IPS-11a (cell line): Measurements from ENCODE around the gene CCSER1.
"Not testable (repeated sequence)": the region's sequence is repeated elsewhere in the genome, so short reads cannot be mapped to it uniquely, and the experiment has no call there.

Experiments
- H3K4me3 ChIP-seq: one replicate; pipeline ENCODE4 v1.5.1; 2013; ENCODE audit warnings: low read depth, low read length, control low read depth

CCSER1 gene

DNA sequence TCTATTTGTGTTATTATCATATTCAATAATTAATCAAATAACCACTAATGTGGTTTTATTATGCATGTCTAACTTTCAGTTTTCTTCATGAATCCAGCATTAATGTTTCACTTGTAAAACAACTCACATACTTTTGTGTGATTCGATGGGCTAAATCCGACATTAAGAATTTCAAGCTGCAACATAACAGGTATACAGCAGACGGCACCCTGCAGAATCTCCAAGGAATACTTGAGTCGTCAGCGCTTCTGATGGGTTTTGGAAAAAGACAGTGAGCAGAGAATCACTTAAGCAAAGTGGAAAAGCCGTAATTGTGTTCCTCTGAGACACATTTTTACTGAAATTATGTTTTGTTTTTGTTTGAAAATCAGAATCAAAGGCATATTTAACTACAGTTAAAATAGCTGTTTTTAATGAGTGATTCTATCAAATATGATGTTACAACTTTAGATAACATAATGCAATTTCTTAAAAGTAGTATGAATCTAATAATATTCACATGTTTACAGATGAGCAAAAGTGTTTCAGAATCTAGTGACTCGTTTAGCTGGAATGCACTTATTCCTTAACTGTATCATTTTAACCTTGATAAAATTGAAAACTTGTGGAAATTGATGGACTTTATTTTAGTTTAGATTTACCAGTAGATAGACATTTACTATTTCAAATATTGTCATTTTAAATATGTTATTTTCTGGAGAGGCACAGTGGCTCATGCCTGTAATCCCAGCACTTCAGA is 514.8 kb downstream of the CCSER1 start:
- H3K4me3 ChIP-seq = no peak overlapping the region

DNA sequence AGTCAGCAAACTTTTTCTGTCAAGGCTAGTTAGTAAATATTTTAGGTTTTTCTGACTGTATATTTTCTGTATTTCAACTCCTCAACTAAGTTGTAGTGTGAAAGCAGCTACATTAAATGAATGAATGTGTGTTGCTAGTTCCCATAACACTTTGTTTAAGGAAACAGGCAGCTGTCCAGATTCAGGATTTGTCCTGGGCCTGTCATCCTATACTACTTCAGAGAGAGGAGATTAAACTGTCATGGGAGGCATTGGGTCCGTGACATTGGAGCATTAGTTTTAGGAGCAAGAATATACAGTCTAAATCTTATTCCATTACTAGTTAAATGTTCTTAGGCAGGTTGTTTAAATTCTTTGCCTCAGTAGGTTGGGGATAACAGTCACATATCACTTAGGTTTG is 516.0 kb downstream of the CCSER1 start:
- no peak overlapping the region for H3K4me3 ChIP-seq

DNA sequence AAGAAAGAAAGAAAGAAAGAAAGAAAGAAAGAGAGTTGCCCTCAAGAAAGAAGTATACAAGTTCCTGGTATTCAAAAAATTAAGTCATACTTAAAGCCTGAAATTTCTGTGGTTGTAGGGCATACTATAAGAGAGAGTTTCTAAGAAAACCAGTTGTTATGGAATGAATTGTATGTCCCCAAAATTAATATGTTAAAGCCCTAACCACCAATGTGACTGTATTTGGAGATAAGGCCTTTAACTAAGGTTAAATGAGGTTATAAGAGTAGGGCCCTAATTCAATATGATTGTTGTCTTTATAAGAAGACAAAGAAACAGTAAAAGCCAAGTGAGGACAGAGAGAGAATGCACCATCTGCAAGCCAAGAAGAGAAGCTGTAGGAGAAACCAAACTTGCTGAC is 521.1 kb downstream of the CCSER1 start:
- H3K4me3 ChIP-seq = no peak overlapping the region

- H3K4me3 ChIP-seq = no peak overlapping the region
Measured at GRCh38 chr4:90648791-90649190, 521.6 kb downstream of the CCSER1 start.

DNA sequence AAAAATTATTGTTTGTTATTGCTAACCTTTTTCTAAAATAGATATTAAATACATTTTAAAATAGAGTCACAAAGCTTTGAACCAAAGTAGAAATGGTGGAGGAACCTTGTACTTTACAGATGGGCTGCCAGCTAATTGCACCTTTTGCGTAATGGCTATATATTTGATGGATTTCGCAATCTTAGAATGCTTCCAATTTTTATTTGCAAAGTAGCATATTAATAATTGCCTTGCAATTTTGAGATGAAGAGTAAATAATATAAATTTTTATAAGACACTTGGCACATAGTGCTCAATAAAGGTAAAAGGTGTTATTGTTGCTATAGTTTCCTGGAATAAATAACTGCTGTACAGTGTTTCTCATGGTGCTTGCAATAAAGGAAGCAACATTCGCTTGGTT is 533.5 kb downstream of the CCSER1 start:
- no peak overlapping the region for H3K4me3 ChIP-seq

- H3K4me3 ChIP-seq = no peak overlapping the region
Measured at GRCh38 chr4:90670183-90670582, 543.0 kb downstream of the CCSER1 start.

GRCh38 chr4:90689739-90690138 is 562.5 kb downstream of the CCSER1 start:
- H3K4me3 ChIP-seq = no peak overlapping the region

- H3K4me3 ChIP-seq = no peak overlapping the region
Measured at GRCh38 chr4:90695411-90695810, 568.2 kb downstream of the CCSER1 start.

DNA sequence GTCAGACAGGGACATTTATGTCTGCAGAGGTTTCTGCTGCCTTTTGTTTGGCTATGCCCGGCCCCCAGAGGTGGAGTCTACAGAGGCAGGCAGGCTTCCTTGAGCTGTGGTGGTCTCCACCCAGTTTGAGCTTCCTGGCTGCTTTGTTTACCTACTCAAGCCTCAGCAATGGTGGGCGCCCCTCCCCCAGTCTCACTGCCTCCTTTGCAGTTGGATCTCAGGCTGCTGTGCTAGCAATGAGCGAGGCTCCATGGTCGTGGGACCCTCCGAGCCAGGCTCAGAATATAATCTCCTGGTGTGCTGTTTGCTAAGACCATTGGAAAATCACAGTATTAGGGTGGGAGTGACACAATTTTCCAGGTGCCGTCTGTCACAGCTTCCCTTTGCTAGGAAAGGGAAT is 578.3 kb downstream of the CCSER1 start:
- not testable (repeated sequence) for H3K4me3 ChIP-seq

DNA sequence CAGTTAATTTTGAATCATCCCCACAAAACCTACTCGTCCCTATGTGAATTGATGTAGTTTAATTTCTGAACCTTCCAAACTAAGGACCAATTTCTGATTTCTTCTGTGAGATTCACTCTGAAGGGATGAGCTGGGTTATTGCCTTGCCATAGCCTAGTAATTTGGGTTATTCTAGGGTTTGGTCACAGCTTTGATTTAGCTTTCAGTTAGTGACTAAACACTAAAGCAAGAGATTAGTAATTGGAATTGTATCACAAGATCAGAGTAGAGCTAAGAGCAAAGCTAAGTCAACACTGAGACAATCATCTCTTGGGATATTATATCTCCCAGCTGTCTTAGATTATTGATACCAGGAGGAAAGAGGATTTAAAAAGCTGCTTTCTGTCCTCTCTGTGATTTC is 588.0 kb downstream of the CCSER1 start:
- no peak overlapping the region for H3K4me3 ChIP-seq

GRCh38 chr4:90718931-90719330 is 591.7 kb downstream of the CCSER1 start:
- H3K4me3 ChIP-seq = no peak overlapping the region

- no peak overlapping the region for H3K4me3 ChIP-seq
Measured at GRCh38 chr4:90727938-90728337, 600.7 kb downstream of the CCSER1 start.

DNA sequence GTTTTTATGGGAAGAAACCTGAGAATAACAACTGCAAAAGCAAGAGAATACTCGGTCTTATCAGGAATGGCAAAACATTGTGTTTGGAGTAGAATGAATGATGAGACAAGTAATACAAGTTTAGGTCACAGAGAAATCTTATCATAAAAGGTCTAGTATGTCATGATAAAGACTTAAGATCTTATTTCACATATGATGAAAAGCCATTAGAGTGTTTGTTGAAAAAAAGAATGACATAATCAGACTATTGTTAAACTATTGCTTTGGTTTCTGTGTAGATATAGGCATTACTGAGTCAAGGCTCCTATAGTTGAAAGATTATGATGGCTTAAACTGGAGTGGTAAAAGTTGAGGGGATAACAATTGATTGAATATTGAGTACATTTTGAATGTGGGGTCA is 603.6 kb downstream of the CCSER1 start:
- no peak overlapping the region for H3K4me3 ChIP-seq

- H3K4me3 ChIP-seq = no peak overlapping the region
Measured at GRCh38 chr4:90733211-90733610, 606.0 kb downstream of the CCSER1 start.

- no peak overlapping the region for H3K4me3 ChIP-seq
Measured at GRCh38 chr4:90745176-90745575, 618.0 kb downstream of the CCSER1 start.

GRCh38 chr4:90753068-90753467 is 625.9 kb downstream of the CCSER1 start:
- H3K4me3 ChIP-seq = no peak overlapping the region

GRCh38 chr4:90757534-90758060 is 630.4 kb downstream of the CCSER1 start:
- H3K4me3 ChIP-seq = no peak overlapping the region

- H3K4me3 ChIP-seq = no peak overlapping the region
Measured at GRCh38 chr4:90760059-90760458, 632.9 kb downstream of the CCSER1 start.

DNA sequence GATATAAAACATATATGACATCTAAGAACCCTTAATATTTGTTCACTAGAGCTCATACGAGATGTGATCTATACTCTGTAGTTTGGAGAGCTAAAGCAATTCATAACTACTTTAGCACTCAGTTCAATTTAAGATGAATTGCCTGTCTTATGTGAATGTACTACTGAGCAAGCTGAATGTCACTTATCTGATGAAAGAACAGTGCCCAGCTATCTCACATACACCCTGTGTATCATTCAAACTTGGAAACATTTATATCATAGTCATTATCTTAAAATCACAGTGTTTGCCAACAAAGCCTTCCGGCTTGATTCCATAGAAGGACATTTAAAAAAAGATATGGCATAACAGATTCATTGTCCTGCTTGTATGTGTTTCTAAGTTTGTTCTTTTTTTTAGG is 639.6 kb downstream of the CCSER1 start:
- H3K4me3 ChIP-seq = no peak overlapping the region

DNA sequence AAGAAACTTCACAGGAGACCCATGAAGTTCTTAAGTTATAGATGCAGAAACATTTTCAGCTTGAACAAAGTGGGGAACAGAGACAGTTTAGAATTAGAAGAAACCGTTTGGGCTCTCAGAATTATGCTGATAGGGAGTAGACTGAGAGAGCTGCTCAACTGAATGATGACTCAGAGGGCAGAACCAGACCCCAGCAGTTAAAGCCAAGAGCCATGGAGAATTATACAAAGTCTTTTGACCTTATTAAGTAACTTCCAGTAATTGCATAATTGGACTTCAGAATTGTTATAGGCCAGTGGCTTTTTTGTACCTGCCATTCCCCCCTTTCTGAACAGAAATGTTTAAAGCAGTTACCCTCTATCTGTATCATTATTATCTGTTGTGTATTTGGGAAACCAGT is 642.1 kb downstream of the CCSER1 start:
- H3K4me3 ChIP-seq = no peak overlapping the region

DNA sequence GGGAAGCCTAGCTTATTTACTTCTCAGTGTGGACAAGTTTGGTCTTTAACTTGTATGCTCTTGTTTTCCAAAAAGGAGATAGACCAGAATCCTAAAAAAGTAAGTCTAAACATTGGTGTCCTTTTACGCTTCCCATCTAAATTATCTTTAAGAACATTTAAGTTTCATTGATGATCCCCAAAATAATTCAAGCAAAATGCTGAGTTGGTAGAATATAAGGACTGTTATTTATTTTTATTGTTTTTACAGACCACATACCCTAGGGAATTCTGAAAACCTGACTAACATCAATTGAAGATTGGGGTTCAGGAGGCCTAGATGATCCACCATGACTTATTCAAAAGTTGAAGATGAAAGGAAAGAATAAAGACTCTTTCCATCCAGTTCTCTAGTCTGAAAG is 653.0 kb downstream of the CCSER1 start:
- H3K4me3 ChIP-seq = no peak overlapping the region

- H3K4me3 ChIP-seq = no peak overlapping the region
Measured at GRCh38 chr4:90786602-90787001, 659.4 kb downstream of the CCSER1 start.

DNA sequence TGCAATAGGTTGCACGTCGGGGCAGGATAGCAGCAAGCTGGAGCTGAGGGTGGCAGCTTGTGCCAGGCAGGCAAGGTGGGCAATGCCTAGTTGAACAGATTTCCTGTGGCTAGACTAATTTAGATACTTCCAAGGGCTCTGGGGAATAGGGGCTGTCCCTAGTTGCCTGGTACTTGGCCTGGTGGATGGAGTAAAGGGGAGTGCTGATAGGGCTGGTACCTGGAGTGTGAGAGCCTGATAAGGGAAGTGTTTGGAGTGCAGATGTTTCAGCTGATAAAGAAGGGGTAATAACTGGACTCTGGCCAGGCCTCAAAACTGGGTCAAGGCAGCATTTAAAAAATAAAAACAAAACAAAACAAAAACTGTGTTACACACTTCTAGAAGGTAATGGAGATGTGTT is 665.5 kb downstream of the CCSER1 start:
- no peak overlapping the region for H3K4me3 ChIP-seq
